ENCODE results near the gene SLC7A9. TPM values are rescaled to one million over a fixed set of nuclear protein-coding genes. Genes with fewer than 3 reads are reported as not detected.

Gene SLC7A9
- total RNA-seq, 1 experiment from 2014 or later = 0.11 TPM

GRCh38 chr19:32819419-32820400 lies 49.9 kb downstream of the SLC7A9 start (continued):
- TF ChIP-seq E2F5 (CRISPR knock-in tag; IDR thresholded peaks at IDR 0.05) = no peak
- no peak for TF ChIP-seq TP53 (CRISPR knock-in tag; IDR thresholded peaks at IDR 0.05)
- TF ChIP-seq ZNF425 (CRISPR knock-in tag; conservative IDR thresholded peaks at IDR 0.05) = no peak
- TF ChIP-seq E2F4 (CRISPR knock-in tag; IDR thresholded peaks at IDR 0.05; ENCODE audit: borderline replicate concordance, low read depth) = no peak
- no peak for TF ChIP-seq ETV6 (CRISPR knock-in tag; IDR thresholded peaks at IDR 0.05)

GRCh38 chr19:32818536-32818935 lies 51.0 kb downstream of the SLC7A9 start:
- POLR2A ChIA-PET = no interaction called here
- DNase-seq (ENCODE audit: low spot score) = no peak
- Mint-ChIP-seq H3K27me3 (ENCODE audit: low read depth) (no peaks in the 10 kb centered on the region; the same call in 1 of the 2 replicates), H3K36me3 (no peaks in the 10 kb centered on the region), H3K4me1 (peaks cover 47% of the 10 kb centered on the region), H3K27ac (no peak overlapping the region), H3K4me3 (no peak overlapping the region), H3K9me3 (no peaks in the 10 kb centered on the region)
- CTCF ChIA-PET = interaction anchor here (0.5 to 1.3 kb wide), 3 partner anchors 18 to 141 kb away, joined by 3 read pairs; no protein-coding TSS in a partner anchor
- ATAC-seq = no peak
- TF ChIP-seq ARID4B (CRISPR knock-in tag; IDR thresholded peaks at IDR 0.05; ENCODE audit: borderline replicate concordance) (no peak), TP53 (CRISPR knock-in tag; IDR thresholded peaks at IDR 0.05) (no peak), CREB1 (CRISPR knock-in tag; IDR thresholded peaks at IDR 0.05) (no peak), AR (CRISPR knock-in tag; IDR thresholded peaks at IDR 0.05) (no peak)

Measured in WTC11 (cell line).